HEK293 (cell line): ENCODE measurements around the gene PHF23.
A peak's percentile ranks its signal among the peaks of the same experiment; 100 is the strongest.

ENCODE experiments used
- GLI2 ChIP-seq: fragments of 450-650 bp; formaldehyde crosslinking; IDR thresholded peaks from 2 replicates; pipeline ENCODE4; 2017; ENCODE audit warnings: missing biosample characterization, missing genetic modification characterization, low read depth, borderline replicate concordance
- GLI4 ChIP-seq: fragments of 450-650 bp; formaldehyde crosslinking; IDR thresholded peaks from 2 replicates; pipeline ENCODE4 v1.5.1; 2016; ENCODE audit warnings: missing biosample characterization, missing genetic modification characterization
- GLIS2 ChIP-seq: fragments of 450-650 bp; formaldehyde crosslinking; IDR thresholded peaks from 2 replicates; pipeline ENCODE4 v1.5.1; 2016; ENCODE audit warnings: missing biosample characterization, missing genetic modification characterization
- HIC1 ChIP-seq: fragments of 450-650 bp; formaldehyde crosslinking; IDR thresholded peaks from 2 replicates; pipeline ENCODE4 v1.5.1; 2016; ENCODE audit warnings: missing biosample characterization, missing genetic modification characterization
- KLF10 ChIP-seq: fragments of 450-650 bp; IDR thresholded peaks from 2 replicates; pipeline ENCODE4 v1.5.1; 2018; ENCODE audit warnings: missing biosample characterization, mild to moderate bottlenecking, missing genetic modification characterization
- KLF16 ChIP-seq: fragments of 450-650 bp; formaldehyde crosslinking; IDR thresholded peaks from 2 replicates; pipeline ENCODE4 v1.5.1; 2017; ENCODE audit warnings: missing biosample characterization, missing genetic modification characterization
- MEIS1 ChIP-seq: sonication (generic); formaldehyde crosslinking; IDR thresholded peaks from 2 replicates; pipeline ENCODE4 v1.8.1; 2022; ENCODE audit warnings: missing genetic modification reagents, mild to moderate bottlenecking, borderline replicate concordance
- PRDM1 ChIP-seq: fragments of 450-650 bp; formaldehyde crosslinking; IDR thresholded peaks from 2 replicates; pipeline ENCODE4; 2016; ENCODE audit warnings: missing biosample characterization, missing genetic modification characterization
- PRDM4 ChIP-seq: fragments of 450-650 bp; formaldehyde crosslinking; IDR thresholded peaks from 2 replicates; pipeline ENCODE4 v1.5.1; 2017; ENCODE audit warnings: missing biosample characterization, missing genetic modification characterization
- YY1 ChIP-seq: fragments of 450-650 bp; formaldehyde crosslinking; IDR thresholded peaks from 2 replicates; pipeline ENCODE4 v1.5.1; 2018; ENCODE audit warnings: missing biosample characterization, missing genetic modification characterization
- ZNF140 ChIP-seq: fragments of 450-650 bp; formaldehyde crosslinking; IDR thresholded peaks from 2 replicates; pipeline ENCODE4 v1.5.1; 2016; ENCODE audit warnings: missing biosample characterization, missing genetic modification characterization
- ZNF146 ChIP-seq: fragments of 450-650 bp; formaldehyde crosslinking; IDR thresholded peaks from 2 replicates; pipeline ENCODE4 v1.5.1; 2016; ENCODE audit warnings: missing biosample characterization, missing genetic modification characterization
- ZNF2 ChIP-seq: fragments of 450-650 bp; formaldehyde crosslinking; IDR thresholded peaks from 2 replicates; pipeline ENCODE4 v1.5.1; 2016; ENCODE audit warnings: missing biosample characterization, missing genetic modification characterization
- ZNF214 ChIP-seq: fragments of 450-650 bp; formaldehyde crosslinking; IDR thresholded peaks from 2 replicates; pipeline ENCODE4 v1.5.1; 2017; ENCODE audit warnings: missing biosample characterization, mild to moderate bottlenecking, missing genetic modification characterization, borderline replicate concordance
- ZNF239 ChIP-seq: fragments of 450-650 bp; formaldehyde crosslinking; IDR thresholded peaks from 2 replicates; pipeline ENCODE4 v1.5.1; 2016; ENCODE audit warnings: missing biosample characterization, missing genetic modification characterization
- ZNF37A ChIP-seq: fragments of 450-650 bp; IDR thresholded peaks from 2 replicates; pipeline ENCODE4 v1.5.1; 2018; ENCODE audit warnings: missing biosample characterization, missing genetic modification characterization
- ZNF433 ChIP-seq: fragments of 450-650 bp; formaldehyde crosslinking; IDR thresholded peaks from 2 replicates; pipeline ENCODE4 v1.5.1; 2016; ENCODE audit warnings: missing biosample characterization, missing genetic modification characterization, low read depth
- ZNF530 ChIP-seq: fragments of 450-650 bp; formaldehyde crosslinking; IDR thresholded peaks from 2 replicates; pipeline ENCODE4 v1.5.1; 2016; ENCODE audit warnings: low read depth, missing biosample characterization, missing genetic modification characterization
- ZNF558 ChIP-seq: fragments of 450-650 bp; formaldehyde crosslinking; IDR thresholded peaks from 2 replicates; pipeline ENCODE4 v1.5.1; 2016; ENCODE audit warnings: missing biosample characterization, missing genetic modification characterization
- ZNF658 ChIP-seq: fragments of 450-650 bp; formaldehyde crosslinking; IDR thresholded peaks from 2 replicates; pipeline ENCODE4; 2016; ENCODE audit warnings: missing biosample characterization, missing genetic modification characterization
- ZNF660 ChIP-seq: fragments of 450-650 bp; IDR thresholded peaks from 2 replicates; pipeline ENCODE4 v1.5.1; 2018; ENCODE audit warnings: missing biosample characterization, mild to moderate bottlenecking, missing genetic modification characterization
- ZNF76 ChIP-seq: fragments of 450-650 bp; formaldehyde crosslinking; IDR thresholded peaks from 2 replicates; pipeline ENCODE4; 2016; ENCODE audit warnings: low read depth, missing biosample characterization, missing genetic modification characterization, borderline replicate concordance
- ZNF785 ChIP-seq: fragments of 450-650 bp; formaldehyde crosslinking; IDR thresholded peaks from 2 replicates; pipeline ENCODE4 v1.5.1; 2016; ENCODE audit warnings: missing biosample characterization, missing genetic modification characterization
- TF ChIP-seq, protein P1 (sequence below): fragments of 450-650 bp; formaldehyde crosslinking; IDR thresholded peaks from 2 replicates; pipeline ENCODE4 v1.5.1; 2016; ENCODE audit warnings: missing biosample characterization, missing genetic modification characterization
- TF ChIP-seq, protein P2 (sequence below): fragments of 450-650 bp; formaldehyde crosslinking; IDR thresholded peaks from 2 replicates; pipeline ENCODE4 v1.5.1; 2016; ENCODE audit warnings: missing biosample characterization, missing genetic modification characterization
- TF ChIP-seq, protein P3 (sequence below): fragments of 450-650 bp; formaldehyde crosslinking; IDR thresholded peaks from 2 replicates; pipeline ENCODE4 v1.5.1; 2016; ENCODE audit warnings: missing biosample characterization, missing genetic modification characterization, borderline replicate concordance

PHF23 gene

GRCh38 chr17:7242717-7243452 lies 3.6 kb upstream of the PHF23 start (continued):
- TF ChIP-seq ZNF140 (tag by site-specific recombination) (no peak), ZNF785 (tag by site-specific recombination) (0 out of 2 replicates have a peak, but pooled peaks have one; percentile 48), GLI2 (tag by site-specific recombination) (peak; percentile 43; the same call in 1 of the 2 replicates), ZNF530 (tag by site-specific recombination) (no peak), HIC1 (peak; percentile 94), ZNF37A (tag by site-specific recombination) (no peak), MEIS1 (CRISPR knock-in tag) (no peak), YY1 (tag by site-specific recombination) (peak; percentile 76; the same call in 1 of the 2 replicates), GLIS2 (tag by site-specific recombination) (peak; percentile 96), ZNF239 (tag by site-specific recombination) (0 out of 2 replicates have a peak, but pooled peaks have one; percentile 62), ZNF660 (tag by site-specific recombination) (peak; percentile 88), ZNF146 (tag by site-specific recombination) (peak; percentile 93), ZNF2 (tag by site-specific recombination) (peak; percentile 96), PRDM4 (tag by site-specific recombination) (peak; percentile 77; the same call in 1 of the 2 replicates), ZNF76 (tag by site-specific recombination) (peak; percentile 83), ZNF433 (tag by site-specific recombination) (no peak), ZNF658 (tag by site-specific recombination) (no peak), ZNF214 (tag by site-specific recombination) (no peak), KLF10 (peak; percentile 96), PRDM1 (0 out of 2 replicates have a peak, but pooled peaks have one; percentile 24), ZNF558 (tag by site-specific recombination) (no peak), KLF16 (tag by site-specific recombination) (peak; percentile 100), GLI4 (tag by site-specific recombination) (peak; percentile 93)
- TF ChIP-seq, protein P1, sequence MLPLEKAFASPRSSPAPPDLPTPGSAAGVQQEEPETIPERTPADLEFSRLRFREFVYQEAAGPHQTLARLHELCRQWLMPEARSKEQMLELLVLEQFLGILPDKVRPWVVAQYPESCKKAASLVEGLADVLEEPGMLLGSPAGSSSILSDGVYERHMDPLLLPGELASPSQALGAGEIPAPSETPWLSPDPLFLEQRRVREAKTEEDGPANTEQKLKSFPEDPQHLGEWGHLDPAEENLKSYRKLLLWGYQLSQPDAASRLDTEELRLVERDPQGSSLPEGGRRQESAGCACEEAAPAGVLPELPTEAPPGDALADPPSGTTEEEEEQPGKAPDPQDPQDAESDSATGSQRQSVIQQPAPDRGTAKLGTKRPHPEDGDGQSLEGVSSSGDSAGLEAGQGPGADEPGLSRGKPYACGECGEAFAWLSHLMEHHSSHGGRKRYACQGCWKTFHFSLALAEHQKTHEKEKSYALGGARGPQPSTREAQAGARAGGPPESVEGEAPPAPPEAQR (tag by site-specific recombination) = peak; percentile 93; the same call in 1 of the 2 replicates
- TF ChIP-seq, protein P2, sequence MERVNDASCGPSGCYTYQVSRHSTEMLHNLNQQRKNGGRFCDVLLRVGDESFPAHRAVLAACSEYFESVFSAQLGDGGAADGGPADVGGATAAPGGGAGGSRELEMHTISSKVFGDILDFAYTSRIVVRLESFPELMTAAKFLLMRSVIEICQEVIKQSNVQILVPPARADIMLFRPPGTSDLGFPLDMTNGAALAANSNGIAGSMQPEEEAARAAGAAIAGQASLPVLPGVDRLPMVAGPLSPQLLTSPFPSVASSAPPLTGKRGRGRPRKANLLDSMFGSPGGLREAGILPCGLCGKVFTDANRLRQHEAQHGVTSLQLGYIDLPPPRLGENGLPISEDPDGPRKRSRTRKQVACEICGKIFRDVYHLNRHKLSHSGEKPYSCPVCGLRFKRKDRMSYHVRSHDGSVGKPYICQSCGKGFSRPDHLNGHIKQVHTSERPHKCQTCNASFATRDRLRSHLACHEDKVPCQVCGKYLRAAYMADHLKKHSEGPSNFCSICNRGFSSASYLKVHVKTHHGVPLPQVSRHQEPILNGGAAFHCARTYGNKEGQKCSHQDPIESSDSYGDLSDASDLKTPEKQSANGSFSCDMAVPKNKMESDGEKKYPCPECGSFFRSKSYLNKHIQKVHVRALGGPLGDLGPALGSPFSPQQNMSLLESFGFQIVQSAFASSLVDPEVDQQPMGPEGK (tag by site-specific recombination) = peak; percentile 97
- TF ChIP-seq, protein P3, sequence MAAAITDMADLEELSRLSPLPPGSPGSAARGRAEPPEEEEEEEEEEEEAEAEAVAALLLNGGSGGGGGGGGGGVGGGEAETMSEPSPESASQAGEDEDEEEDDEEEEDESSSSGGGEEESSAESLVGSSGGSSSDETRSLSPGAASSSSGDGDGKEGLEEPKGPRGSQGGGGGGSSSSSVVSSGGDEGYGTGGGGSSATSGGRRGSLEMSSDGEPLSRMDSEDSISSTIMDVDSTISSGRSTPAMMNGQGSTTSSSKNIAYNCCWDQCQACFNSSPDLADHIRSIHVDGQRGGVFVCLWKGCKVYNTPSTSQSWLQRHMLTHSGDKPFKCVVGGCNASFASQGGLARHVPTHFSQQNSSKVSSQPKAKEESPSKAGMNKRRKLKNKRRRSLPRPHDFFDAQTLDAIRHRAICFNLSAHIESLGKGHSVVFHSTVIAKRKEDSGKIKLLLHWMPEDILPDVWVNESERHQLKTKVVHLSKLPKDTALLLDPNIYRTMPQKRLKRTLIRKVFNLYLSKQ (tag by site-specific recombination) = no peak
